ENCODE data around the gene HOXA9.

Gene HOXA9

DNA sequence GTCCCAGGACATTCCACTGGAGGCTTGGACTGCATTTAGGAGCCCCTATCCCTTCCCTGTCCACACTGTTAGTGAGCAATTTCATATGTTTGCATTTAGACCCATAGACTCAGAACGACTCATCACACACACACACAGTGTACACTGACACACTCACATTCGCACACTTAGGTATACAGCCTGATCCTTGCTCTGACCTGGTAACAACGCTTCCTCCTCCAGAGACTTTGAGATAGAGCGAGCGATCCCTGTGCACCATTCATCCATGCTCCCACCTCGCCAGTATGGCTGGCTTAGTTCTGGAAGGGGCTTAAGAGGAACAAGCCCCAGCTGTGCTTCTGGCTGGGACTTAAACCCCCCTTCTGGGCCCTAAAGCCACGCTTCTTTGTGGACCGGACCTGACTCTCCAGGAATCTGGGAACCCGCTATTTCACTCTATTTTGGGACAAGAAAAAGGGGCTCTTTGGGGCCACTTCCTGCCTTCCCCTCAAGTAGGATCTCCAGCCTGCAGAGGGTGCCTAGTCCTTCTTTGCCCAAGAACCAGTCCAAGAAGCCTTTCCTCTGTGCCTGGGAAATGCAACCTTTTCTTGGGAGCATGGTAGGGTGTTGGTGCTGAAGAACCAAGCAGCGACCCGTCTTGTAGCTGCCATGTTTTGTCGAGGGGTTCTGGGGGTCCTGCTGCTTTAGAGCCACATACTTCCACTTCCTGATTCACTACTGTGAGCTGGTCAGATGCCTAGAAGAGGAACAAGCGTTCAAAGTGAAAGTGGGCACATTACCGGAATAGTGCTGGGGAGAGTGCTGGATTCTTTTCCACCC, 35.6 kb upstream of the HOXA9 start:
- DNase-seq = no peak

DNA sequence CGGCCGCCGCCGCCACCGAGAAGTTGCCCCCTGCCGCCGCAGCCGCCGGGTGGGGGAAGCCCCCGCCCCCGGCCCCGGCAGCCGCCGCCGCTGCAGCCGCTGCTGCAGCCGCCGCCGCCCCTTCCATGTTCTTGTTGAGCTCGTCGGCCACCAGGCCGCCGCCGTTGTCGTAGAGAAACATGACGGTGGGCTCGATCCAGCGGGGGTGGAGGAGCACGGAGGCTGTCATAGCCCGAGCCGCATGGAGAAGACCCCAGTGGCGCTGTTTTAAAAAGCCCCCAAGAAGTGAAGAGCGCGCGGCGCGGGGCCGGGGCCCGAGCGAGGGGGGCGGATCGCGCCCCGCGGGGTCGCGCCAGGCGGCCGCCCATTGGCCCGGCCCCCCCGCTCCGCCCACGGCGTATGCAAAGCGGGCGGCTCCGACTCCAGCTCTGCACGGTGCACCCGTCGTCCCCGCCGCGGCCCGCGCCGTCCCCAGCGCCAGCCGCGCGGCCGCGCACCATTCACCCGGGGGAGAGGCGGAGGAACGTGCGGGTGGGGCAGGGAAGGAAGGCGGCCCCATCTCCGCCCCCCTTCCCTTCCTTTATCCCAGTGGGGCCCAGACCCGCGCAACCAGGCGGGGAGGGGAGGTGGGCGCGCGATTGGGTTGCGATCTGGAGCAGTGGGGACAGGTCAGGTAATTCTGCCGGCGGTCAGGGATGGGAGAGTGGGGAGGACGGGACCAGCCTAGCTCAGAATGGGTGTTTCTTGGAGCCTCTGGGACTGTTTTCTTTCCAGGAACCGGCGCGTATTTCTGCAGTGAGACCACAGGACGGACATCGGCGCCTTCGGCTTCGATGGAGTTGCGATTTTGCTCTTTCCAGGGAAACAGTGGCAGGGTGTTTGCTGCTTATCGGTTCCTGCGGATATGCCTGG, 34.8 kb upstream of the HOXA9 start, which contains the start of gene HOXA13:
HOXA13 (minus strand) TSS at position 243 of the 912 bp plus-strand sequence; CDS start at position 229, 14 bp downstream.
- DNase-seq = peak; percentile 42

DNA sequence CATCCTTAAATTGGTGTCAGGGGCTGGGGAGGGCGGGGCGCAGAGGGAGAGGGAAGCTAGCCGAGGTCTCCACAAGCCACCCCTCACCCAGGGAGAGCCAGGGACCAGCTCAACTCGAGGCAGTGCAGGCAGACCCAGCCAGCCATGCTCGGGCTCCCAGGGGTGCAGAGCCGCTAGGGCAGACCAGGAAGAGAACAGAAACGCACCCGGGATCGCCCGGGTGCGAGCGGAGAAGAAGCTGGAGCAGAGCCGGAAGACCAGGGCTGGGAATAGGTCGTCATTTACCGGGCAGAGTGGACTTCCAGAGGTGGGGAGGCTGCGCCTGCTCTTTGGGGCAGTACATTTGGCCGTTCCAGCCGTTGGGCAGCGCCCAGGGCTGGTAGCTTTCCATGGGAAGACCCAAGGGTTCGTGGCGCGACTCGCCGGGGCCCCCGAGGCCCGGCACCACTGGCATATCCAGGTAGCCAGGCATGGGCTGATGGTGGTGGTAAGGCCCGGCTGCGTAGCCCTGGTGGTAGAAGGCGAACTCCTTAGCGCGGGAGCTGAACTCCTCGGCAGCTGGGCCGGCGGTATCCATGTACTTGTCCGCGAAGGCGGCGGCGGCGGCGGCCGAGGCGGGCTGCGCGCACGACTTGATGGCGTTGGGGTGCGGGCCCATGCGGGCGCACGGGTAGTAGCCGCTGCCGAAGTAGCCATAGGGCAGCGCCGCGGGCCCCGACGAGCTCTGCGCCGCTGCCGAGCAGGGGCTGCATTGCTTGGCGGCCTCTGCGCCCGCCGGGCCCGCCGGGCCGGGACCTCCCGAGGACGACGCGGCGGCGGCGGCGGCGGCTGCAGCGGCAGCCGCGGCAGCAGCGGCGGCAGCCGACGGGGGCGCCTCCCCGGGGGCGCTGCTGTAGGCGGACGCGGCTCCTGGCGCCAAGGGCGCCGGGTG, 33.8 kb upstream of the HOXA9 start:
- no peak for DNase-seq

DNA sequence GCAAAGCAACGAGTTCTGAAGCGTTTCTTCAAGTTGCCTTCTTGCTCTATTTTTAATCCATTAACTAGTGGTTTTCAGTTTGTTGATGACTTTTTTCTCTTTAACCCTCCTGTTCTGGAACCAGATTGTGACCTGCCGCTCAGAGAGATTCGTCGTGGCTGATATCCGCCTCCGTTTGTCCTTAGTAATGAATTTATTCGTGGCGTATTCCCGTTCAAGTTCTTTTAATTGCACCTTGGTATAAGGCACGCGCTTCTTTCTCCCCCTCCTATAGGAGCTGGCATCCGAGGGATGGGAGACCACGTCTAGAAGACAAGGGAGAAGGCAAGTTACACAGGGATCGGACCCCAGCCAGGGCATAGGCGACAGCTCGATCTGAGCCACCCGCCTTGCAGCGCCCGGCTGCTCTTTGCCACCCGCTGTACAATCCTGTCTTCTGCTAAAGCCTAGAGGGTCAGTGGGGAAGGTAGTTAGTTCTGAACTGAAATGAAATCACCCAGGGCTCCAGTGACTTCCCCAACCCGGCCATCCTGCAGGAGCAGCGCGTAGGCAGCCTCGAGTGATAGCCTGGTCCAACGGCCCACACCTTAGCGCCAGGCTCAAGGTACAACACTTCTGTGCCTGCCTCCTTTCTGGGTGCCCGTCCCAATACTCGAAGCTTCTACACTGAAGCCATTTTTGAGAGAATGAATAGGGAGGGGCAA, 33.0 kb upstream of the HOXA9 start:
- DNase-seq = no peak

DNA sequence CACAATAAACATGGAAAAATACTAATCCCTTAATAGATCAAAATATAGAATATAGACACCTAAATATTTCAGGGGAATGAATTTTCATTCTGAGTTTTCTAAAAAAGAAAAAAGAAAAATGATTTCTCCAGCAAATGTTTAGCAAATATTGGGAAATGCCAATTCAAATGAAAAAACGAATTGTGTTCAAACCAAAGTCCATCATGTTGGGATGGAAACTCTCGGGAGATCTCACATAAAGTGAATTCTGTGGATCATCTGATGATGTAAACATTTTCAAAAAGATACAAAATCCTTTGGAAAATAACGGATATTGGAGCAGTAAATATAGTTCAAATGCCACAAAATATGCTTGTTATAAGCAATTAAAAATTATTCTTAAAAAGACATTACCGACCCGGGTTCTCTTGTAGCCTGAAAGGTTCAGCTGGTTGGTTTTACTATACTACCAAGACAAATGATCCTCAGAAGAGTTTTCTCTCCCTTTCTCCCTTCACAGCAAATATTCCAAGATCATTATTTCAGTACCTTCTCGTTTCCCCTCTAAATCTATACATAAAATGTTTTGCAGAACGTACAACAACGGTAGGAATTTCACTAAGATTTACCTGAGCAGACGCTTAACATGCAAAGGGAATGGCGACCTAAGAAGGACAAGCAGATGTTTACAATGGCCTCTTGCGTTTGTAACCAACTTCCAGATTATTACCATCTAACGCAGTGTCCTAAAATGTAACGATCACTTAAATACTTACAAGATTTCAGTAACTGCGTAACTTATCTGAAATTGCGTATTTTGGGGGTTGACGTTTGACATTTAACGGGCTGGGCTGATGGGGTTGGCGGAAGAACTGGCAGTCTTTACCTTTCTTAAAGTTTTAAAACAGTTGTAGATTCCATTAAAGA, 32.1 kb upstream of the HOXA9 start:
- no peak for DNase-seq

DNA sequence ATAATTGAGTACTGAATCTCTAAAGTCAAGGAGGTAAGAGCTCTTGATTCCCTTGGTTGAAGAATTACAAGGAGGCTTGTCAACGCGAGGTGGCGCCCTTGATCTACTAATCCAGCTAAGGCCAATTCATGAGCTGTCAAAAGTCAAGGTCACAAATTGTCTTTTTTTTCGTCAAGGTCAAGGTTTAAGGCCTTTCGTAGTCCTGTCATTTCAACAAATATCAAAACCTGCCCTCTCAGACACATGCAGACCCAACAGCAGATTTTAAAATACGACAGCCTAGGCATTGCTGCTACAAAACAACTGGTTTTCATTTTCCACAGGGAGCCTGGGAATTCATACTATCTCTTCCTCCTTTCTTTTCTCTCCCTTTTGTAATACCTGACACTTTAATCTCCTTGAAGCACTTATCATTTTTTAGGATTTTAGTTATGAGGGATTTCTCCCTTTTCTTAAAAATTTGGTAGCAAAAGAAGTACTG, 31.0 kb upstream of the HOXA9 start:
- DNase-seq = peak; percentile 78

DNA sequence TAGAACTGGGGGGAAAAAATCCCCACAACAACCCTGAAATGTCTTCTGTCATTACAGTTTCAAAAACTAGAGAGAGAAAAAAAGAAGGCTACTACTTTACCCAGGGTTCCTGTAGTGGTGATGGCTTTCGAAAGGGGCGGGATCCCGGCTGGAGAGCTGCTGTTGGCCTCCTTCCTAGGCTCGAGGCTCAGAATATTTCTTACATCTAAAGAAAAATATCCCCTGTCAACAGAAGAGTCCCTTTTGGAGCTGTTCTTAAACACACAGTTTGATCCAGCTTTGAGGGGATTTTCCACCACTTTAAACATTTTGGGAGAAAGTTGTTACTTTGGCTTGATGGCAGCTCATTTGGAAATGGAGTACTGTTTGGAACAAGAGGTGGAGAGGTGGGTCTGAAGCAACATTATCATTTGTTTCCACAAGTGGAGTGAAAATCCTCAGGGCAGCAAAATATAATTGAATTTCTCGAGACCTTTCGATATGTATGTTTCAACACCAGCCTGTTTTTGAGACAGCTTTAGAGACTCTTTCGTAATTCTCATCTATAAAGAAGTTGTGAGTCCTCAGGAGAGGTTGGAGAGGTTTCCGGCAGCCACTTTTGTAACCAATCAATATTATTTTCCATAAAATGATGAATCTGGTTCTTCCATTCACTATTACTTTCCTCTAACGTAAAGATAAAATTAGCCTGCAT, 29.5 kb upstream of the HOXA9 start:
- no peak for DNase-seq

DNA sequence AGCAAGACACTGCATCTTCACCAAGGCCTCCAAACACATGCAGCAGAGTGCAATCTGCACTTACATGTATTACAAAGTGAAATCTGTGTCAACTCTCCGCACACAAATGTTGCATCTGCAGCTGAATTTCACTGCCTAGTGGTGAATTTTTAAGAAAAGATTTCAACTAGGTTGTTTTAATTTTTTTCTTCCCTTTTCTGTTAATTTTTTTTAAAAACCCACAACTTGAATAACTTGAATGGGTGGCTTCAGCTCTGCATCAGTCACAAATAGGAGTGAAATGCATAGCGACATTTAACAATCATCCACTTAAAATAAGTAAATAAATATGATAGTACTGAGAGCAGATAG, 28.6 kb upstream of the HOXA9 start:
- no peak for DNase-seq

DNA sequence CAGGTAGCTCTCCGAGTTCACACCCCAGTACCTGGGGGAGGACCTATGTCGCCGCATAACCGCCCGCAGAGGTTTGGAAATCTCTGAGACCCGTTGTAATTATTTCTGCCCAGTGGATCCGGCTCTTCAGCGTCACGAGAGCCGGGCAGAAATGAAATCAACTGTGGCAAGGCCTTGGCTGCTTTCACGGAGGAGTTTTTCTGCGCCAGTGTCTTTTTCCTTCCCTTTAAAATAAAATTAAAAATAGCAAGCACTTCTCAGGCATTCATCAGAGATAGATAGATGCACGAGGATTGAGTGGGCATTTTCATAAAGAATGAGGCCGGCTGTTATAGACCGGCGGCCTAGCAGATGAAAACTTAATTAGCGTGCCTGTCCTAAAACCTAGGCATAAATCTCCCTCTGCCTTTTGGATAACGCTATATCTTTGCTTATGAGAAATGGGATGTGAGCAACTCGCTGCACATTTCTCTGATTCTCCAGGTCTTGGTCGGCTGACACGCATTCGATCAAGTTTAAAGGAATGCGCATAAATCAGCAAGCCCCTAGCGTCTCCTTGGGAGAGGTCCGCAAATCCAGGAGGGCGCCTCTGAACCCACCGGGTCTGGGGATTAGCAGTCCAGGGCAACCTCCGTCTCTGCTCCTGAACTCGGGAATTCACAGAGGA, 28.1 kb upstream of the HOXA9 start:
- DNase-seq = no peak

DNA sequence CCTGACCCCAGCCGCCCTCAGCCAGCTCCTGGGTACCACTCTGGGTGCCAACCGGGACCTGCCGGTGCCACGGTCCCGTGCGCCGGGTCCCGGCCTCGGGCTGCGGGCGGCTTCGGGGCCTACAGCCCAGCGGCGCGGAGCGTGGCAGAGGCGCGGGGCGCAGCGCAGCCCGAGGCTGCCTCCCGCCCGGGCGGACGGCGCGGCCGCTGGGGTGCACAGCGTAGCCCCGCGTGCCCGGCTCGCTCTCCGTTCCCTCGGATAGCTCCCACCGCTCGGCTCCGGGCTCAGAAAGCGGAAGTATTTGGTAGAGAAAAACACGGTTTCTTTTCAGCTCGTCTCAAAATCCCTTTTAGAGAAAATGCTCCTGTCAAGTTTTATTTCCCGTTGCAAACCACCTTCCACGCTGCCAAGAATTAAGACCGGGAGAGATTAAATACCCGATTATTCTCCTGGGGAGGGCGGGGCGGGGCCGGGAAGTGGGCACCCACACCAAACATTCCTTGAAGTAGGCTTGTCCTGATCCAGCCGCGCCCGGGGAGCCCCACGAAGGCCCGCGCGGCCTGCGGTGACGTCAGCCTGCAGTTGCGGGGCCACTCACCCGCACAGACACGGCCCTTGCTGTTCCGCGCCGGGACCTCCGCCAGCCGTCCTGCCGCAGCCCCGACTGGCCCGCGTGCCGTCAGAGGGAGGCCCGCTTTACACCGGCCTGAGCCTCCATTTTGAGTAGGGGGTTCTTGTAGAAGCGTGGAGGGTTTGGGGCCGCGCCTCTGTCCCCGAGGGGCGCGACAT, 27.4 kb upstream of the HOXA9 start:
- no peak for DNase-seq

DNA sequence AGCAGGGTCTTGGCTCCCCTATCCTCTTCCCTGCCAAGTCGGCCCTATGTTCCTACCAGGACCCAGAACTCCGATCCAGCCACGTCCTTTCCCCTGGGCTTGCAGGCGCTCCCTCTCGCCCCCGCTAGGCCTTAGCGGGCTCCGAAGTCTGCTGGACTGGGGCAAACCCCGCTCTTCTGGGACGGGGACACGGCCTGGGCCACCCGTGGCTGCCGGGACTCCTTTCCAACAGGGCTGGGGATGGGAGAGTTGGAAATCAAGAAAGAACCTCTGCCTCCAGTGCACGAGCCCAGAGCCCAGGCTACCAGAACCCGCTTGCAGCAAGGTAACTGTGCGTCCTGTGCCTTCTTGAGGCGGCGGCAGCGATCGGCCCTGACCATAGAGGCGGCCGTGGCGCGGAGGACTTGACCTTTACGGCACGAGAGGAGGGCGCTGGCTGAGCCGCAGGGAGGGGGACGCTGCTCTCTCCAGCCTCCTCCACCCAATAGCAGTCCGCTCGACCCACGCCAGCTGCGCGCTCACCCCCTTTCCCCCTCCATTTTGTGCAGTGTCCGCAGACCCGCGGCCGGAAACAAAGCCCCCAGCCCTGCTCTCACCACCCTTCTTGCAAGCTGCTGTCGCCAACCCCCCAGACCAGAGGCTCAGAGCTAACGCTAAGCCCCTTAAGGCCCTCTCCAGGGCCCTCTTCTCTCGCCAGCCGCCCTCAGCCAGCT, 26.7 kb upstream of the HOXA9 start:
- no peak for DNase-seq

DNA sequence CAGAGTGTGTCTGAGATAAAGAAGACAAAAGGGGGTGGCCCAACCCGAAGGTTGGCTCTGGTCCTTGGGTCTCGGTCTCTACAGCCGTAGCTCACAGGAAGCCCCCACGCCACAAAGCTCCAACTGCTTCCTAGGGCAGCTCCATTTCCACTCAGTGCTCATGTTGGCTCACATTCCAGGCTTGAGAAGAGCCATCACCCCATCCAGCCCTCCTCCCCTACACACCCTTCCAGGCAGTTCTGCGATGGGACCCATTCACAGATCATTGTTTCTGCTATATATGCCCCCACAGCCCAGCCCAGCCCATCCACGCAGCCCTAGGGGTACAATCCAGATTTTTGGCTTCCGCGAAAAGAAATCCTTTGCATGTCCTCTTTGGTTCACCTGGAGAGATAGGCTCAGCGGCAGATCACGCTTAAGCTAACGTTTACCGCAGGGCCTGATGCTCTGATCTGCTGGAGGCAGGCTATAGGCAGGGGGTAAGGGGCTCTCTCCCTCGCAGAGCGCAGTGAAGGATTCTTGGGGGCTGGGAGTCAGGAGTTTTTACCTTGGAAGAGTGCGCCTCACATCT, 25.9 kb upstream of the HOXA9 start:
- no peak for DNase-seq

DNA sequence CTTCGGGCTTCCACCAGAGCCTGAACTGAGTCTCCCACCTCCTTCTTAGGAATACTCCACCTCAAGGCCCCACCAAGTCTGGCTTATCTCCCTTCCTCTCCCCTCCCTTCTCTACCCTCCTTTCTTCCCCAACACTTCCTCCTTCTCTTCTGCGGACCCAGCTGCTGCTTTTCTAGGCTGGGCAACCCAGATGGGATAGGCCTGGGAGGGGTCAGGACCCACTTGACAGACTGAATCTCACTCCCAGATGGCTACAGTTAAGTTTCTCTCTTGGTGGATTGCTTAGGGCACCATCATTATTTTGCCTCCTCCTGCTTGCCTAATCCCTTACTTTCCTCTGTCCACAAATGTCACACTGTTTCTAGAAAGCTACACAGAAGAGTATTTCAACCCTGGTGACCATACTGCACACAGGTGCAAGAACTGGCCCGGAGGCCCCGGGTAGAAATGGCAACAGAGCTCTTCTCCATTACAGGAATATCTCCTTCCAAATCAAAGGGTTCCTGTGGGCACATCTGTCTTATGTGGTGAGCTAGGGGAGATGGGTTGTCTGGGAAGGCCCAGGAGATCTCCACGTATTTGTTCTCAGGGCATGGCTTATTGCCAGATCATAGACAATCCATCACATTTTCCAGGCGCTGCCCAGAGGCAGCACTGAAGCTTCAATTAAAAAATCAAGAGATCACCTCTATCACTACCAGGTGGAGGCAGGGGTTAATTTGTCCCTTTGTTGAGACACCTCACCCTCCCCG, 24.8 kb upstream of the HOXA9 start:
- DNase-seq = no peak

DNA sequence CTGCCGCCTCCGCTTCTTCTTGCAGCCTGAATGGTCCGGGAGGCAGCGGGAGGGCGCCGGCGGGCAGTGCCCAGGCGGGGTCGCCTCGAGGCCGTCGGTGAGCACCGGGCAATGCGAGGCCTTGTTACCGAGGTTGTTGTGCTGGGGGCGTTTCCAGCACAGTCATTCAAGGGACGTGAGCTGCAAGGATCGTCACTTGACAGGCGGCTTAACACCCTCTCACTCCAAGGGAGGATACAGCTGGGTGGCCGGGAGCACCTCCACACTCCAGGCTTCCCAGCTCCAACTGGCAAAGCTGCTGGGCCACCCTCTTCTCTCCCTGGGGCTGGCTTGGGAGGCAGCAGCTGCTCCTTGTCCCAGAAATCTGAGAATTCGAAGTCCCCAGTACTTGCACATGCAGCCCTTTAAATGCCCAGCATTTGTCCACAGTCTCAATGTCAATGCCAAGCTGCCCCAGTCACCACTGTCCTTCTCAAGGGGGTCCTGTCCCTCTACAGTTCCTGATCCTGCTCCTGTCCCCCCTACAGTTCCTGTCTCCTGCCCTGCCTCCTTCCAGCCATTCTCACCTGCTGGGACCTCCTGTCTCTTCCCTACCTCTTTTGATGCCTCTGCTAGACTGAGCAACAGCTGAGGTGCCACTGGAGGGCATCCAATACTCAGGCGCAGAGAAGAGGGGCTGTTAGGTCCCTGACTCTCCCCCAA, 24.1 kb upstream of the HOXA9 start:
- DNase-seq = no peak

DNA sequence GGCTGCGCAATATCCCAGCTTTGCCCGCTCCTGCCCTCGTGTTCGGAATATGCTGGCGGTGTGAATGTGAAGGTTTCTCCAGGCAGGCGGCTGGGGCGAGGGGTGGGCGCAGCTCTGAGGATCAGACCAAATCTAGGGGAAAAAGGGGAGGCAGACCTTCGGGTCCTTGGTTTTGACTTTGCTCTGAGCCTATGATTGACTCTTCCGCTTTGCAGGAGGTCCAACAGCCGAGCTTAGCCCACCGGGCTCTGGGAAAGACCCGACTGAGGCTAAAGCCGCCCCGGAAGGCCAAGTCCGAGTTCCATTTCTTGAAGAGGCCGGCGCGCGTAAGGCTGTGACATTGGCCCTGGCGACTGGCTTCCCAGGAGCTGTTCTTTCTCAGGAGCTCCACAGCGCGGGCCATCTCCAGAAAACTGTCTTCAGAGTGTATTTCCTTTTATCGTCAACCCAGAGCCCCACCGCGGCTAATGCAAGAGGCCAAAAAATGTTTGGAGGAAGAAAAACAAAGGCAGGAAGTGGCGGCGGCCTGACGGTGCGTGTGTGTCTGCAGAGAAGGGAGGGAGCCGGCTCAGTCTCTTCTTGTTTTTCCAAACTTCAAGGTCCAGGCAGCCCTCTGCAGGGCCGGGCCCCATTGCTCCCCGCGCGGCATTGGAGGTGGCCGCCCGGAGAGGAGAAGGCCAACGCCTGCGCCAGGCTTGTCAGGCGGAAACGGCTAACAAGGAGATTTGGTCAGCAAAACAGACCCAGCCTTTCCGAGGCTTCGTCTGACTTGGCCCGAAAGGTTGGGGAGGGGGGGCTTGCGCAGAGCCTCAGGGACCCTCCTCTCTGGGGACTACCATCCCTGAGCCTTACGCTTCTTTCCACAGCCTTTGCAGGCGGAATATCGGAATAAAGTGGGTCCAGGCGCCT, 23.3 kb upstream of the HOXA9 start:
- no peak for DNase-seq

Data from NCI-H1694 (cell line).